Measurements from ENCODE around the gene DEXI. TPM values are rescaled to one million over a fixed set of nuclear protein-coding genes. Genes with fewer than 3 reads are reported as not detected.
"Not testable (repeated sequence)": the region's sequence is repeated elsewhere in the genome, so short reads cannot be mapped to it uniquely, and the experiment has no call there.

The DEXI gene
- total RNA-seq, 2 experiments from 2014 or later, result 23.4 to 25.9 TPM

GRCh38 chr16:10931977-10932632 lies 10.2 kb downstream of the DEXI start:
- intact Hi-C loops (cut with micrococcal nuclease), result no loop called here
- no peaks in the 10 kb centered on the region for H3K9me3 Mint-ChIP-seq
- H3K36me3 Mint-ChIP-seq (ENCODE audit: low read depth), result peaks cover 20% of the 10 kb centered on the region
- no peak overlapping the region for H3K27ac Mint-ChIP-seq
- peaks cover 36% of the 10 kb centered on the region for H3K4me1 Mint-ChIP-seq (ENCODE audit: low read depth)
- H3K4me3 Mint-ChIP-seq, result no peak overlapping the region
- DNase-seq, result no peak
- no peaks in the 10 kb centered on the region for H3K27me3 Mint-ChIP-seq (ENCODE audit: low read depth)
- CTCF ChIA-PET, result interaction anchor here (1.2 kb wide), 1 partner anchor 13 kb away, joined by 5 read pairs; no protein-coding TSS in a partner anchor

- intact Hi-C loops (cut with micrococcal nuclease), result no loop called here
- Mint-ChIP-seq H3K4me3 (no peak overlapping the region), H3K27me3 (ENCODE audit: low read depth) (no peaks in the 10 kb centered on the region), H3K36me3 (ENCODE audit: low read depth) (peaks cover 25% of the 10 kb centered on the region), H3K27ac (no peak overlapping the region), H3K4me1 (ENCODE audit: low read depth) (peaks cover 26% of the 10 kb centered on the region), H3K9me3 (no peaks in the 10 kb centered on the region)
- CTCF ChIA-PET, result interaction anchor here (0.9 to 1.2 kb wide), 2 partner anchors 11 kb away, joined by 3 read pairs; partner anchors contain the start of gene DEXI
- no peak for DNase-seq
These were observed 11.1 kb downstream of the DEXI start for GRCh38 chr16:10931134-10931533.

GRCh38 chr16:10930755-10931093 lies 11.5 kb downstream of the DEXI start:
- no peaks in the 10 kb centered on the region for H3K9me3 Mint-ChIP-seq
- CTCF ChIA-PET, result interaction anchor here (0.9 to 1.2 kb wide), 3 partner anchors 11 to 12 kb away, joined by 3 read pairs; partner anchors contain the start of gene DEXI
- intact Hi-C loops (cut with micrococcal nuclease), result no loop called here
- no peak overlapping the region for H3K27ac Mint-ChIP-seq
- peaks cover 22% of the 10 kb centered on the region for H3K4me1 Mint-ChIP-seq (ENCODE audit: low read depth)
- DNase-seq, result no peak
- H3K36me3 Mint-ChIP-seq (ENCODE audit: low read depth), result peaks cover 27% of the 10 kb centered on the region
- no peaks in the 10 kb centered on the region for H3K27me3 Mint-ChIP-seq (ENCODE audit: low read depth)
- no peak overlapping the region for H3K4me3 Mint-ChIP-seq

DNA sequence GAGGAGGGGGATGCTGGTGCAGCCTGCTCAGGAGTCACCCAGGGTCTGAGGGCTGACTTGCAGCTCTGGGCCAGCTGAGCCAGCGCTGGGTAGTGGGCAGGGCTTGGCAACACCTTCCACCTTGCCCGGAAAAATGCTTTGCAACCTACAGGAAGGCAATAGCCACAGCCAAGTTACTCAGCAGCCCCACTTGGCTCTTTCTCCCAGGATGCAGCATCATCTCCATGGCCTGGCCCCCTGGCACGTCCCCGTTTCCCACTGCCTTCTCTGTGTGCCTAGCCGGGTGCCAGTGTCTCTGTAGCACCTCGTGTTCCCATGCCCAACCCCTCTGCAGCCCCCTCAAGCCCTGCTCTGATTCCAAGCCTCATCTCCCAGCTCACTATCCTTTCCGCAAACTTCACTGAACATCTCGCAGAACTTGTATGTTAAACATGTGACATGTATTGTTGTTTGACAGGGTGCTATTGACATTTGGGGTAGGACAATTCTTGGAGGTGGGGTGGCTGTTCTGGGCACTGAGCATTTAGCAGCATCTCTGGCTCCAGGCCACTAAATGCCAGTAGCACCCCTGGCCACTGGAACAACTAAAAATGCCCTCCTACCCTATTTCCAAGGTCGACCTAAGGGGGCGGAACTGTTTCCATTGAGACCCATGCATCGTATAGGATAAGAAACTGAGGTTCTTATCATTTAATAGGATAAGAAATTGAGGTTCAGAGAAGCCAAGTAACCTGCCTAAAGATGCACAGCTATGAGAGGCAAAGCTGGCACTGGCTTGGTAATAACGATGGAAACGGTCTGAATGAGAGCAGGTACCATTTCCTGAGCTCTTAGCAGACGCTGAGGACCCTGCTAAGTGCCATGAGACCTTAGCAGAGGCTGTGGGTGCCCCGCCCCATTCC lies 12.2 kb downstream of the DEXI start:
- Mint-ChIP-seq H3K27ac (no peak overlapping the region), H3K36me3 (ENCODE audit: low read depth) (peaks cover 31% of the 10 kb centered on the region), H3K4me1 (ENCODE audit: low read depth) (peaks cover 17% of the 10 kb centered on the region), H3K4me3 (no peak overlapping the region), H3K27me3 (ENCODE audit: low read depth) (no peaks in the 10 kb centered on the region), H3K9me3 (peaks cover 2% of the 10 kb centered on the region)
- intact Hi-C loops (cut with micrococcal nuclease), result no loop called here
- no peak for DNase-seq
- CTCF ChIA-PET, result interaction anchor here (0.9 to 1.2 kb wide), 3 partner anchors 10 to 12 kb away, joined by 3 read pairs; partner anchors contain the start of gene DEXI

- H3K36me3 Mint-ChIP-seq (ENCODE audit: low read depth), result peaks cover 31% of the 10 kb centered on the region
- H3K4me1 Mint-ChIP-seq (ENCODE audit: low read depth); H3K27me3 Mint-ChIP-seq (ENCODE audit: low read depth); H3K27ac Mint-ChIP-seq; intact Hi-C loops (cut with micrococcal nuclease); H3K9me3 Mint-ChIP-seq; DNase-seq; H3K4me3 Mint-ChIP-seq: not testable (repeated sequence)
- CTCF ChIA-PET, result interaction anchor here (1.0 kb wide), 1 partner anchor 8 kb away, joined by 4 read pairs; no protein-coding TSS in a partner anchor
These were observed 13.2 kb downstream of the DEXI start for GRCh38 chr16:10929097-10929496.

GRCh38 chr16:10927497-10928112 lies 14.7 kb downstream of the DEXI start:
- intact Hi-C loops (cut with micrococcal nuclease), result no loop called here
- no peak for DNase-seq
- CTCF ChIA-PET, result interaction anchor here (1.2 to 1.8 kb wide), 2 partner anchors 9 to 10 kb away, joined by 4 to 5 read pairs; no protein-coding TSS in a partner anchor
- peaks cover 2% of the 10 kb centered on the region for H3K9me3 Mint-ChIP-seq
- H3K4me1 Mint-ChIP-seq (ENCODE audit: low read depth), result peaks cover 2% of the 10 kb centered on the region
- no peak overlapping the region for H3K27ac Mint-ChIP-seq
- no peak overlapping the region for H3K4me3 Mint-ChIP-seq
- no peaks in the 10 kb centered on the region for H3K27me3 Mint-ChIP-seq (ENCODE audit: low read depth)
- peaks cover 26% of the 10 kb centered on the region for H3K36me3 Mint-ChIP-seq (ENCODE audit: low read depth)

- CTCF ChIA-PET, result interaction anchor here (0.6 to 1.8 kb wide), 4 partner anchors 8 to 183 kb away, joined by 3 to 5 read pairs (median 4); no protein-coding TSS in a partner anchor
- Mint-ChIP-seq H3K4me3 (no peak overlapping the region), H3K9me3 (peaks cover 2% of the 10 kb centered on the region), H3K36me3 (ENCODE audit: low read depth) (peaks cover 26% of the 10 kb centered on the region), H3K27me3 (ENCODE audit: low read depth) (no peaks in the 10 kb centered on the region), H3K27ac (no peak overlapping the region), H3K4me1 (ENCODE audit: low read depth) (peaks cover 2% of the 10 kb centered on the region)
- intact Hi-C loops (cut with micrococcal nuclease), result no loop called here
- no peak for DNase-seq
These were observed 15.4 kb downstream of the DEXI start for GRCh38 chr16:10926867-10927266.

GRCh38 chr16:10926094-10926493 lies 16.2 kb downstream of the DEXI start:
- CTCF ChIA-PET, result interaction anchor here (0.6 to 1.8 kb wide), 3 partner anchors 9 to 297 kb away, joined by 4 to 5 read pairs (median 4); no protein-coding TSS in a partner anchor
- DNase-seq, result no peak
- no peak overlapping the region for H3K27ac Mint-ChIP-seq
- H3K4me3 Mint-ChIP-seq, result no peak overlapping the region
- no peaks in the 10 kb centered on the region for H3K4me1 Mint-ChIP-seq (ENCODE audit: low read depth)
- H3K27me3 Mint-ChIP-seq (ENCODE audit: low read depth), result no peaks in the 10 kb centered on the region
- intact Hi-C loops (cut with micrococcal nuclease), result no loop called here
- peaks cover 24% of the 10 kb centered on the region for H3K36me3 Mint-ChIP-seq (ENCODE audit: low read depth)
- peaks cover 2% of the 10 kb centered on the region for H3K9me3 Mint-ChIP-seq

DNA sequence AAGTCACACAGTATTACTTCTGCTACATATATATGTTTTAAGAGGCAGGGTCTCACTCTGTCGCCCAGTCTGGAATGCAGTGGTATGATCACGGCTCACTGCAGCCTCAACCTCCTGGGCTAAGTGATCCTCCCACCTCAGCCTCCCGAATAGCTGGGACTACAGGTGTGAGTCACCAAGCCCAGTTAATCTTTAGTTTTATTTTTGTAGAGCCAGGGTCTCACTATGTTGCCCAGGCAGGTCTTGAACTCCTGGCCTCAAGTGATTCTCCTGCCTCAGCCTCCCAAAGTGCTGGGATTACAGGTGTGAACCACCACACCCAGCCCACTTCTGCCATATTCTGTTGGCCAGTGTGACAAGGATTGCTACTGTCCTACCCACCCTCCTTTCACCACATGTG lies 17.0 kb downstream of the DEXI start:
- H3K27ac Mint-ChIP-seq; H3K27me3 Mint-ChIP-seq (ENCODE audit: low read depth); DNase-seq; intact Hi-C loops (cut with micrococcal nuclease); H3K4me3 Mint-ChIP-seq; H3K4me1 Mint-ChIP-seq (ENCODE audit: low read depth); H3K9me3 Mint-ChIP-seq: not testable (repeated sequence)
- CTCF ChIA-PET, result interaction anchor here (1.3 kb wide), 1 partner anchor 14 kb away, joined by 4 read pairs; no protein-coding TSS in a partner anchor
- H3K36me3 Mint-ChIP-seq (ENCODE audit: low read depth), result peaks cover 24% of the 10 kb centered on the region

- no peak overlapping the region for H3K27ac Mint-ChIP-seq
- CTCF ChIA-PET, result no interaction called here
These were observed 18.5 kb downstream of the DEXI start for GRCh38 chr16:10923650-10924214.

GRCh38 chr16:10923146-10923649 lies 19.1 kb downstream of the DEXI start:
- intact Hi-C loops (cut with micrococcal nuclease), result no loop called here
- no peak overlapping the region for H3K27ac Mint-ChIP-seq
- H3K4me1 Mint-ChIP-seq (ENCODE audit: low read depth), result no peaks in the 10 kb centered on the region
- DNase-seq, result no peak
- H3K9me3 Mint-ChIP-seq, result peaks cover 2% of the 10 kb centered on the region
- CTCF ChIA-PET, result no interaction called here
- no peak overlapping the region for H3K4me3 Mint-ChIP-seq
- peaks cover 19% of the 10 kb centered on the region for H3K36me3 Mint-ChIP-seq (ENCODE audit: low read depth)
- no peaks in the 10 kb centered on the region for H3K27me3 Mint-ChIP-seq (ENCODE audit: low read depth)

More at GRCh38 chr16:10923650-10924214, 18.5 kb downstream of the DEXI start:
- H3K4me1 Mint-ChIP-seq (ENCODE audit: low read depth), result no peaks in the 10 kb centered on the region
- H3K9me3 Mint-ChIP-seq, result peaks cover 2% of the 10 kb centered on the region
- no peak overlapping the region for H3K4me3 Mint-ChIP-seq
- peaks cover 21% of the 10 kb centered on the region for H3K36me3 Mint-ChIP-seq (ENCODE audit: low read depth)
- intact Hi-C loops (cut with micrococcal nuclease), result no loop called here
- H3K27me3 Mint-ChIP-seq (ENCODE audit: low read depth), result no peaks in the 10 kb centered on the region
- DNase-seq, result no peak

All from activated naive CD4-positive, alpha-beta T cell treated with anti-CD3 and anti-CD28 coated beads for 36 hours (primary cell).